ENCODE results near the gene MAPK14.

Gene MAPK14

DNA sequence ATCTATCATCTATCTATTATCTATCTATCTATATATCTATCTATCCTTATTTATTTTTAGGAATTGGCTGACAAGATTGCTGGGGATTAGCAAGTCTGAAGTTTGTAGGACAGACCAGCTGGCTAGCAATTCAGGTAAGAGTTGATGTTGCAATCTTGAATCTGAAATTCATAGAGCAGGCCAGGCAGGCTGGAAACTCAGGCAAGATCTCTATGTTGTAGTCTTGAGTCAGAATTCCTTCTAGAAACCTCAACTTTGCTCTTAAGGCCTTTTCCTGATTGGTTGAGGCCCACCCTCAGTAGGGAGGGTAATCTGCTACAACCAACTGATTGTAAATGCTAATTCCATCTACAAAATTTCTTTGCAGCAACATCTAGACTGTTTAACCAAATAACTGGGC lies 121.9 kb downstream of the MAPK14 start:
- TF ChIP-seq, protein P1, sequence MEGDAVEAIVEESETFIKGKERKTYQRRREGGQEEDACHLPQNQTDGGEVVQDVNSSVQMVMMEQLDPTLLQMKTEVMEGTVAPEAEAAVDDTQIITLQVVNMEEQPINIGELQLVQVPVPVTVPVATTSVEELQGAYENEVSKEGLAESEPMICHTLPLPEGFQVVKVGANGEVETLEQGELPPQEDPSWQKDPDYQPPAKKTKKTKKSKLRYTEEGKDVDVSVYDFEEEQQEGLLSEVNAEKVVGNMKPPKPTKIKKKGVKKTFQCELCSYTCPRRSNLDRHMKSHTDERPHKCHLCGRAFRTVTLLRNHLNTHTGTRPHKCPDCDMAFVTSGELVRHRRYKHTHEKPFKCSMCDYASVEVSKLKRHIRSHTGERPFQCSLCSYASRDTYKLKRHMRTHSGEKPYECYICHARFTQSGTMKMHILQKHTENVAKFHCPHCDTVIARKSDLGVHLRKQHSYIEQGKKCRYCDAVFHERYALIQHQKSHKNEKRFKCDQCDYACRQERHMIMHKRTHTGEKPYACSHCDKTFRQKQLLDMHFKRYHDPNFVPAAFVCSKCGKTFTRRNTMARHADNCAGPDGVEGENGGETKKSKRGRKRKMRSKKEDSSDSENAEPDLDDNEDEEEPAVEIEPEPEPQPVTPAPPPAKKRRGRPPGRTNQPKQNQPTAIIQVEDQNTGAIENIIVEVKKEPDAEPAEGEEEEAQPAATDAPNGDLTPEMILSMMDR (IDR thresholded peaks at IDR 0.05; ENCODE audit: low read depth, low read length, missing control alignments) = no peak
- no peak overlapping the region for H3K4me3 ChIP-seq (ENCODE audit: low read depth, low read length)
- no peak for DNase-seq (ENCODE audit: low read depth)

DNA sequence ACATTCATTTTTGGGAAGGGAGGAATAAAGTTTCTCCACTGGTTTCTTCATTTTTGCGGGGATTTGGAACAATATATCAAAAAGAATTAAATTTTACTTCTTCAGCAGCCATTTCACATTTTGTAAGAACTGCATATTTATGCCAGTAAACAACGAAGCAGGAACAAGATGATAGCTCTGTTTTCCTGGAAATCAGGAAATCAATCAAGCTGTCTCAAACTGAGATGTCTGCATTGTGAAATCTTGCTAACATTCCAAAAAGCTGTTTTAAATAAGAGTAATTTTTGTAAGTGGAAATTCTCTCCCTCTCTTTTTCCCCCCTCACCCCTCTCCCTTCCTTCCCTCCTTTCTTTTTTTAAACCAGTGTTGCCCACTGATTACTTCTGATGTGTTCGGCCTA lies 122.7 kb downstream of the MAPK14 start:
- DNase-seq (ENCODE audit: low read depth) = no peak

DNA sequence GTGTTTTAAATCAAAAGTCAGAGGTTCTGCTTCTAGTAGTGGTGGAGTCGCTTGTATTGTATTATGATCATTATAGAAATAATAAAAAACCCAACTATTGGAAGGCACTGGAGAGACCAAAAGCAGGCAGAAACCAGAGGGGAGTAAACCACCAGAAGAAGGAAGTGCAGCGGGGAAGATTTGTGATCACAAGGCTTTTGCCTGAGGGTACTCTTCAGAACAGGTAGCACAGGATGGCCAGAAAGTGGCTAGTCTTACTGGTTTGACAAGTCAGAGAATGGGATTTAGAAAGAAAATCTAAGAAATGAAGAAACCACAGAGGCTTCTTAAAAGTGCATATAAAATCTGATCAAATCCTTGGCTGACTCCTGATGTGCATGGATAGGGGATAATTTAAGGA lies 126.7 kb downstream of the MAPK14 start:
- no peak for DNase-seq (ENCODE audit: low read depth)
- no peak overlapping the region for H3K4me3 ChIP-seq (ENCODE audit: low read depth, low read length)
- TF ChIP-seq, protein P1 (IDR thresholded peaks at IDR 0.05; ENCODE audit: low read depth, low read length, missing control alignments) = no peak

More for the DNA sequence above, 122.7 kb downstream of the MAPK14 start:
- TF ChIP-seq, protein P1 (IDR thresholded peaks at IDR 0.05; ENCODE audit: low read depth, low read length, missing control alignments) = no peak
- H3K4me3 ChIP-seq (ENCODE audit: low read depth, low read length) = no peak overlapping the region

DNA sequence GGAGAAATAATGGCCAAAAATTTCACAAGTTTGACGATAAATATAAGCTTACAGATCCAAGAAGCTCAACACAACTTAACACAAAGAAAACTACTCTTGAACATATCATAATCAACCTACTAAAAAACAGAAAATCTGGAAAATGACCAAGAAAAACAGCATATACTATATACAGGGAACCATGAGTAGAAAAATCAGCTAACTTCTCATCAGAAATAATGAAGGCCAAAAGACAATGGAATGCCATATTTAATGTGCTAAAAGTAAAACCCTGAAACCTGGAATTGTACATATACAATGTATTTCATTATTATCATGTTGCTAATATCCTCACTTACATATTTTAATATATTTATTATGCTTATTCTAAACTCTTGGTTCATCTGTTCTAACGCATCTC lies 128.1 kb downstream of the MAPK14 start:
- no peak for DNase-seq (ENCODE audit: low read depth)
- TF ChIP-seq, protein P1 (IDR thresholded peaks at IDR 0.05; ENCODE audit: low read depth, low read length, missing control alignments) = no peak
- H3K4me3 ChIP-seq (ENCODE audit: low read depth, low read length) = no peak overlapping the region

DNA sequence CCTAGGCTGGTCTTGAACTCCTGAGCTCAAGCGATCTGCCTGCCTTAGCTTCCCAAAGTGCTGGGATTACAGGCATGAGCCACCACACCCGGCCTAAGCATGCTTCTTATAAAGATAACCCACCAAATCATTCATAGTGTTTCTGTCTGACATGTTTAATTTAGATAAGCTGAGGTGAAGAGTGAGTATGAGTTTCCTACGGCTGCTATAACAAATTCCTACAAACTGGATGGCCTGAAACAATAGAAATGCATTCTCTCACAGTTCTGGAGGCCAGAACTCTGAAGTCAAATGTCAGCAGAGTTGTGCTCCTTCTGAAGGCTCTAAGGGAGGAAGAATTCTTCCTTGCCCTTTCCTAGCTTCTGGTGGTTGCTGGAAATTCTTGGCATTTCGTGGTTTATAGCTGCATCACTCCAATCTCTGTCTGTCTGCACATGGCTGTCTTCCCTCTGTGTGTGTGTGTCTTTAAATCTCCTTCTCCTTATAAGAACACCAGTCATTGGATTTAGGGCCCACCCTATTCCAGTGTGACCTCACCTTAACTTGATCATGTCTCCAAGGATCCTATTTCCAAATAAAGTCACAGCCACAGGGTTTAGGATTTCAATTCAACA lies 132.6 kb downstream of the MAPK14 start:
- no peak for DNase-seq (ENCODE audit: low read depth)
- TF ChIP-seq, protein P1 (IDR thresholded peaks at IDR 0.05; ENCODE audit: low read depth, low read length, missing control alignments) = no peak
- H3K4me3 ChIP-seq (ENCODE audit: low read depth, low read length) = no peak overlapping the region

Data from GM12864 (cell line).